ENCODE measurements around the gene ARHGAP22. TPM values are rescaled to one million over a fixed set of nuclear protein-coding genes. Genes with fewer than 3 reads are reported as not detected.

The ARHGAP22 gene
- total RNA-seq, 1 donor from 2014 or later: 6.2 TPM

- Histone ChIP-seq H3K9me3 (ENCODE audit: insufficient read depth, low read depth, low read length) (no peaks in the 10 kb centered on the region), H3K9ac (ENCODE audit: low read length) (no peak overlapping the region), H3K27ac (ENCODE audit: low read depth, low read length) (no peak overlapping the region), H3K4me3 (ENCODE audit: insufficient read depth, low read depth, low read length) (no peak overlapping the region), H3K27me3 (ENCODE audit: insufficient read depth, low read length) (no peaks in the 10 kb centered on the region), H4K20me1 (ENCODE audit: insufficient read depth, low read length) (peaks cover 61% of the 10 kb centered on the region), H2AFZ (ENCODE audit: low read depth, low read length) (no peak overlapping the region), H3K36me3 (ENCODE audit: insufficient read depth, low read length) (no peaks in the 10 kb centered on the region), H3K4me1 (ENCODE audit: insufficient read depth, low read length) (peaks cover 17% of the 10 kb centered on the region), H3K79me2 (ENCODE audit: insufficient read depth, low read length) (peaks cover 44% of the 10 kb centered on the region), H3K4me2 (ENCODE audit: low read length) (no peak overlapping the region)
- DNase-seq (ENCODE audit: low read depth) (no peak), FAIRE-seq (no peak)
- Mint-ChIP-seq H3K9me3 (ENCODE audit: unreplicated experiment) (peaks cover 1% of the 10 kb centered on the region), H3K4me3 (ENCODE audit: unreplicated experiment) (no peak overlapping the region), H3K4me1 (ENCODE audit: low read depth, unreplicated experiment) (peaks cover 8% of the 10 kb centered on the region), H3K36me3 (ENCODE audit: low read depth, unreplicated experiment) (no peaks in the 10 kb centered on the region), H3K27me3 (ENCODE audit: low read depth, unreplicated experiment) (peaks cover 15% of the 10 kb centered on the region), H3K27ac (ENCODE audit: unreplicated experiment) (no peak overlapping the region)
- TF ChIP-seq CTCF (IDR thresholded peaks at IDR 0.05; ENCODE audit: insufficient read depth, low read depth, low read length) (no peak), EZH2 (IDR thresholded peaks at IDR 0.05; ENCODE audit: insufficient read depth, low read length) (no peak)
Measured at GRCh38 chr10:48493083-48493871, 111.6 kb downstream of the ARHGAP22 start.

- H3K27me3 ChIP-seq (ENCODE audit: insufficient read depth, low read length): no peaks in the 10 kb centered on the region
- H3K9me3 Mint-ChIP-seq (ENCODE audit: unreplicated experiment): peaks cover 3% of the 10 kb centered on the region
- H4K20me1 ChIP-seq (ENCODE audit: insufficient read depth, low read length): peaks cover 54% of the 10 kb centered on the region
- peaks cover 6% of the 10 kb centered on the region for H3K4me1 Mint-ChIP-seq (ENCODE audit: low read depth, unreplicated experiment)
- H3K27ac Mint-ChIP-seq (ENCODE audit: unreplicated experiment): no peak overlapping the region
- FAIRE-seq (no peak), DNase-seq (ENCODE audit: low read depth) (no peak)
- peaks cover 6% of the 10 kb centered on the region for H3K4me1 ChIP-seq (ENCODE audit: insufficient read depth, low read length)
- TF ChIP-seq CTCF (IDR thresholded peaks at IDR 0.05; ENCODE audit: insufficient read depth, low read depth, low read length): no peak
- no peak for TF ChIP-seq EZH2 (IDR thresholded peaks at IDR 0.05; ENCODE audit: insufficient read depth, low read length)
- H3K36me3 ChIP-seq (ENCODE audit: insufficient read depth, low read length): no peaks in the 10 kb centered on the region
- H3K4me3 Mint-ChIP-seq (ENCODE audit: unreplicated experiment): no peak overlapping the region
- H3K9me3 ChIP-seq (ENCODE audit: insufficient read depth, low read depth, low read length): no peaks in the 10 kb centered on the region
- H3K79me2 ChIP-seq (ENCODE audit: insufficient read depth, low read length): peaks cover 38% of the 10 kb centered on the region
- no peak overlapping the region for H3K4me3 ChIP-seq (ENCODE audit: insufficient read depth, low read depth, low read length)
- H3K9ac ChIP-seq (ENCODE audit: low read length): no peak overlapping the region
- peaks cover 15% of the 10 kb centered on the region for H3K27me3 Mint-ChIP-seq (ENCODE audit: low read depth, unreplicated experiment)
- H2AFZ ChIP-seq (ENCODE audit: low read depth, low read length): no peak overlapping the region
- no peaks in the 10 kb centered on the region for H3K36me3 Mint-ChIP-seq (ENCODE audit: low read depth, unreplicated experiment)
- no peak overlapping the region for H3K4me2 ChIP-seq (ENCODE audit: low read length)
- H3K27ac ChIP-seq (ENCODE audit: low read depth, low read length): no peak overlapping the region
Measured at GRCh38 chr10:48492201-48492600, 112.7 kb downstream of the ARHGAP22 start.

Measured in astrocyte (in vitro differentiated cells and primary cell).